ENCODE results near the gene DTL.

DNA sequence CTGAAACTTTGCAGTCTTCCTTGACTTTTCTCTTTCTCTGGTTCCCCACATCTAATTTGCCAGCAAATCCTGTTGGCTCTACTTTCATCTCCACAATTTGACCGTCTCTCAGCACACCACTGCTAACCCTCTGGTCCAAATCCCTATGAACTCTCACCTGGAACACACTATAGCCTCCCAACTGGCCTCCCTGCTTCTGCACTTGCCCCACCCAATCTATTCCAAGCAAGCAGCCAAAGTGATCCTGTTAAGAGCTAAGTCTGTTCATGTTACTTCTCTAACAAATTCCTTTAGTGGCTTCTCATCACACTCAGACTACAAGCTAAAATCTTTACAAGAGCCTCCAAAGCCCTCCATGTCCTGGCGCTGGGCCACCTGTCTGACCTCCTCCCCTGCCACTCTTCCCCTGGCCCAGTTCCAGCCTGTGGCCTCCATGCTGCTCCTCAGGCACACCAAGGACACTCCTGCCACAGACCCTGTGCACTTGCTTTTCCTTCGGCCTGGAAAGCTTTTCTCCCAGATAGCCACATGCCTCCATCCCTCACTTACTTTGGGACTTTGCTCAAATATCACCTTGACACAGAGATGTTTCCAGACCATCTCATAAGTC, 104.1 kb downstream of the DTL start:
- no peak for TF ChIP-seq ZNF274 (IDR thresholded peaks at IDR 0.05; ENCODE audit: low read depth, low read length)
- no peak for TF ChIP-seq YY1 (IDR thresholded peaks at IDR 0.05; ENCODE audit: insufficient read depth, insufficient read length)
- no peak for TF ChIP-seq SUZ12 (IDR thresholded peaks at IDR 0.05; ENCODE audit: extremely low read depth, insufficient read depth, insufficient read length)

Measured in NT2/D1 (cell line).